ENCODE data around the gene CCNY. TPM values are rescaled to one million over a fixed set of nuclear protein-coding genes. Genes with fewer than 3 reads are reported as not detected.
A peak's percentile ranks its signal among the peaks of the same experiment; 100 is the strongest.

The CCNY gene
- total and polyA plus RNA-seq, 2 of the 4 experiments (the other 2 are of a cell fraction): 38.0 to 131 TPM

DNA sequence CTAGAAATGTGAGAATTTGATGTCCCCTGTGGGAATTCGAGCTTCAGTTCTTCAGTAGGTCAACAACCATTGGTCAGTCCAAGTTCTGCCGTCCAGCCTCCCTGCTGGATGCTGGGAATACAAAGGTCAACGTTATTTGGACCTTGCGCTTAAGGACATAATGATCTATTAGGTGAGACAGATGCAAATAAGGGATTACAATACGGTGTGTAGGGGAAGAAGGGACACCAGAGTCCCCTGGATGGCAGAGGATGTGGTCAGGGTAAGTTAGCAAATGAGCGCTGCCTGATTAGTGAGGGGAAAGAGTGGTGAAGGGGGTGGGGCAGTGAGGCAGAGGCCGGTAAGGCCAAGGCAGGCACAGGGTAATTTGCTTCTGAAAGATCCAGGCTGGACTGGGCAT lies 16.2 kb downstream of the CCNY start:
- POLR2A ChIA-PET (ENCODE audit: unreplicated experiment): no interaction called here
- no peak overlapping the region for H3K27ac ChIP-seq (ENCODE audit: insufficient read depth, low read length)
- H3K9ac ChIP-seq (ENCODE audit: low read depth, low read length): no peak overlapping the region
- no peak overlapping the region for H3K4ac ChIP-seq (ENCODE audit: low read depth, low read length)
- no peak overlapping the region; the same call in 1 of the 2 replicates for H2AK5ac ChIP-seq (ENCODE audit: low read depth, low read length)
- dilution Hi-C loops (cut with HindIII; ENCODE audit: low sequenced_read_pairs, unreplicated experiment): no loop called here
- BruUV-seq (replicated peaks): no TSS peak
- no peak overlapping the region for H2BK20ac ChIP-seq (ENCODE audit: low read depth, low read length)
- no peaks in the 10 kb centered on the region for H3K27me3 ChIP-seq (ENCODE audit: control insufficient read depth, insufficient read depth, low read length)
- H3K4me3 ChIP-seq (ENCODE audit: insufficient read depth, low read depth, low read length): no peak overlapping the region
- TF ChIP-seq SMC3 (IDR thresholded peaks at IDR 0.05; ENCODE audit: low read depth, low read length) (no peak), RFX5 (IDR thresholded peaks at IDR 0.05; ENCODE audit: low read depth, low read length) (no peak), USF2 (IDR thresholded peaks at IDR 0.05; ENCODE audit: low read depth, low read length) (no peak), MAZ (IDR thresholded peaks at IDR 0.05; ENCODE audit: borderline replicate concordance, low read depth, low read length) (no peak), FOS (IDR thresholded peaks at IDR 0.05; ENCODE audit: low read depth, low read length) (no peak), BHLHE40 (IDR thresholded peaks at IDR 0.05; ENCODE audit: low read depth, low read length) (no peak), CTCF (conservative IDR thresholded peaks at IDR 0.05; ENCODE audit: low read depth, low read length) (no peak), CEBPB (IDR thresholded peaks at IDR 0.05; ENCODE audit: low read depth, low read length) (no peak), ELK1 (IDR thresholded peaks at IDR 0.05; ENCODE audit: borderline replicate concordance, low read depth, low read length) (no peak), RCOR1 (IDR thresholded peaks at IDR 0.05; ENCODE audit: insufficient replicate concordance, low read length) (no peak)
- no peak overlapping the region for H3K14ac ChIP-seq (replicated peaks; ENCODE audit: low read depth, low read length)
- peaks cover 95% of the 10 kb centered on the region for H4K20me1 ChIP-seq (ENCODE audit: insufficient read depth, low read length)
- no peaks in the 10 kb centered on the region for H3K9me3 ChIP-seq (ENCODE audit: control insufficient read depth, insufficient read depth, low read length)
- ATAC-seq (ENCODE audit: low read depth) (no peak), DNase-seq (no peak)
- H3K9me1 ChIP-seq (ENCODE audit: insufficient read depth, low read length): peaks cover 40% of the 10 kb centered on the region
- H2AK9ac ChIP-seq (replicated peaks; ENCODE audit: low read depth, low read length, poor library complexity): no peak overlapping the region
- intact Hi-C loops (cut with micrococcal nuclease): no loop called here
- no peak overlapping the region for H3K4me2 ChIP-seq (ENCODE audit: low read depth, low read length)
- no peaks in the 10 kb centered on the region for H3K36me3 ChIP-seq (ENCODE audit: control insufficient read depth, insufficient read depth, low read length)
- peaks cover 27% of the 10 kb centered on the region for H3K4me1 ChIP-seq (ENCODE audit: control insufficient read depth, insufficient read depth, low read length)
- no peak overlapping the region for H4K91ac ChIP-seq (ENCODE audit: insufficient read depth, low read depth, low read length)
- no peak overlapping the region for H2BK120ac ChIP-seq (ENCODE audit: low read depth, low read length)
- no peak overlapping the region for H2BK5ac ChIP-seq (ENCODE audit: low read depth, low read length, poor library complexity, severe bottlenecking)
- 81% methylated on average over 5 of the region's 7 CpGs; no CpG with 5 or more reads in 1 of the 2 experiments for WGBS, 2 experiments (ENCODE audit: extremely low coverage in 2 of 2, insufficient read length in 1 of 2)
- H4K5ac ChIP-seq (ENCODE audit: low read depth, low read length): no peak overlapping the region
- H4K8ac ChIP-seq (ENCODE audit: low read depth in 2 of 2, low read length in 2 of 2): no peak overlapping the region
- H3K23ac ChIP-seq (ENCODE audit: low read depth, low read length): peak overlapping the region; percentile 16
- H3K79me1 ChIP-seq (ENCODE audit: low read depth in 1 of 2, low read length in 2 of 2): peaks cover 47 to 89% of the 10 kb centered on the region in 2 experiments
- H2AFZ ChIP-seq (replicated peaks; ENCODE audit: low read length, poor library complexity): no peak overlapping the region
- CTCF ChIA-PET: no interaction called here
- no peak overlapping the region for H2BK15ac ChIP-seq (ENCODE audit: low read depth, low read length)
- H3K18ac ChIP-seq (ENCODE audit: low read depth, low read length): no peak overlapping the region
- in situ Hi-C loops (cut with MboI; ENCODE audit: low sequenced_read_pairs): no loop called here
- H3K56ac ChIP-seq (ENCODE audit: extremely low read depth, insufficient read depth, low read length): no peak overlapping the region
